Lower leg skin (tissue), 4 donors: Measurements from ENCODE around the gene UBTF. TPM values are rescaled to one million over a fixed set of nuclear protein-coding genes. Genes with fewer than 3 reads are reported as not detected.
A peak's percentile ranks its signal among the peaks of the same experiment; 100 is the strongest.

ENCODE experiments used
- DNase-seq, 2 donors: peaks; one replicate each; pipeline ENCODE4 v3.0.0-alpha.2; 2019; ENCODE audit warnings: low spot score in 2 of 2
- H3K4me3 ChIP-seq: fragments of 200-600 bp; sonication (generic); 2 replicates; pipeline ENCODE4 v1.5.1; 2017; ENCODE audit warnings: mild to moderate bottlenecking, low read depth; ENCODE audit not compliant: poor library complexity, severe bottlenecking
- CTCF ChIP-seq, 3 donors: fragments of 450-650 bp; IDR thresholded peaks; one replicate each; pipeline ENCODE4 v1.5.1; 2016; ENCODE audit warnings: antibody characterized with exemption in 3 of 3, mild to moderate bottlenecking in 3 of 3, moderate library complexity in 2 of 3
- POLR2A ChIP-seq, 2 donors: fragments of 450-650 bp; IDR thresholded peaks; one replicate each; pipeline ENCODE4 v1.6.1; 2016 to 2017; ENCODE audit warnings: antibody characterized with exemption in 2 of 2, mild to moderate bottlenecking in 1 of 2, moderate library complexity in 1 of 2
- whole genome bisulfite sequencing, 2 donors: methylation state at CpG; one replicate each; pipeline ENCODE4 v1.1.5; 2018; 5-methylcytosine and 5-hydroxymethylcytosine counted together
- intact Hi-C: fragments of 100-400 bp; cut with DNase I; formaldehyde crosslinking; loops from one replicate; pipeline ENCODE4 v1.15.0; 2023; ENCODE audit warnings: low total_unique reads
- total RNA-seq, 4 donors: library from RNA; depleted of rRNA; stranded (reverse); fragments of >200 nt; gene quantifications; one replicate each; pipeline ENCODE4 v1.1.0, GENCODE V29; 2016

UBTF gene
- total RNA-seq, 4 donors from 2014 or later, result 62.4 to 70.8 (median 65.7) TPM

- intact Hi-C loops, result no loop called here
- TF ChIP-seq CTCF (IDR thresholded peaks at IDR 0.05), result no peak
- TF ChIP-seq POLR2A (IDR thresholded peaks at IDR 0.05), result no peak
- 48 to 59% methylated on average over 11 of the region's 11 CpGs for WGBS, 2 donors
- peak overlapping the region; percentile 71 for H3K4me3 ChIP-seq
- DNase-seq, result no peak
Observed at GRCh38 chr17:44197980-44198720, 21.3 kb downstream of the UBTF start.

GRCh38 chr17:44197107-44197506 is 22.4 kb downstream of the UBTF start:
- intact Hi-C loops, result no loop called here
- no peak overlapping the region for H3K4me3 ChIP-seq
- 82 to 88% methylated on average over 15 of the region's 15 CpGs for WGBS, 2 donors
- TF ChIP-seq POLR2A (IDR thresholded peaks at IDR 0.05), result no peak
- no peak for TF ChIP-seq CTCF (IDR thresholded peaks at IDR 0.05)
- DNase-seq, result no peak

- DNase-seq, result no peak
- 79 to 91% methylated on average over 14 of the region's 14 CpGs for WGBS, 2 donors
- TF ChIP-seq CTCF (IDR thresholded peaks at IDR 0.05) (no peak), POLR2A (IDR thresholded peaks at IDR 0.05) (no peak)
- H3K4me3 ChIP-seq, result no peak overlapping the region
- intact Hi-C loops, result no loop called here
Observed at GRCh38 chr17:44193326-44194084, 26.0 kb downstream of the UBTF start.

- DNase-seq, result no peak
- intact Hi-C loops, result no loop called here
- no peak overlapping the region for H3K4me3 ChIP-seq
- WGBS, 2 donors, result 74 to 86% methylated on average over 2 to 5 of the region's 5 CpGs
- no peak for TF ChIP-seq POLR2A (IDR thresholded peaks at IDR 0.05)
- no peak for TF ChIP-seq CTCF (IDR thresholded peaks at IDR 0.05)
Observed at GRCh38 chr17:44192750-44193149, 26.7 kb downstream of the UBTF start.

- 55 to 68% methylated on average over 7 of the region's 7 CpGs for WGBS, 2 donors
- no peak overlapping the region for H3K4me3 ChIP-seq
- DNase-seq, result no peak
- TF ChIP-seq POLR2A (IDR thresholded peaks at IDR 0.05) (no peak), CTCF (IDR thresholded peaks at IDR 0.05) (no peak)
- intact Hi-C loops, result no loop called here
Observed at GRCh38 chr17:44191941-44192496, 27.5 kb downstream of the UBTF start.
